ENCODE measurements around the gene CRMP1. TPM values are rescaled to one million over a fixed set of nuclear protein-coding genes. Genes with fewer than 3 reads are reported as not detected.

CRMP1 gene
- total RNA-seq, 4 donors from 2014 or later = 1.2 to 4.0 (median 2.3) TPM

DNA sequence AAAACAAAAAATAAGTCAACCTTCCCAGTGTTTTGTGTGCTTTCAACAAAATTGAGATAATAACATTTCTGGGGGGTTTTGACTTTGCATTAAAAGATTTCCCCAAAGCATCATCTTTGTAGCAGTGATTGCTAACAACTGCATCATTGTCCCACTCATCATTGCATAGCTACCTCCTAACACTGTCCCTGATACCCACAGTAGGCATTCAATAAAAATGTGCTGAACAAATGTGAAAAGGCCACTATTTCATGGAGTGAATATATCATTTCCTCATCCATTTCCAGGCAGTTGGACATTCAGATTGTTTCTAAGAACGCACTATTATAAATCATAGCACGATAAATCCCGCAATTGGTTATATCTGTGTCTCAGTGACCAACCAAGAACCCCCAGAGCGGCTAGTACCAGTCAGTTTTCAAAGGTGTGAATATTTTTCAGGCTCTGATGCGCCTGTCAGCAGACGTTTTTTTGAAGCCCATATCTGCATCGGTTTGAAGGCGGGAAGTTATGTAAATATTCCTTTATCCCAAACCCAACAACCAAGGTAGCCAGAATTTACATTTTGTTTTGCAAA, 36.0 kb upstream of the CRMP1 start:
- no peak for DNase-seq (ENCODE audit: extremely low spot score)
- Histone ChIP-seq H3K27ac (replicated peaks in 1 of 4) (no peak overlapping the region), H3K36me3 (no peaks in the 10 kb centered on the region), H3K27me3 (peaks cover 0 to 71% (median 0%) of the 10 kb centered on the region in 4 donors), H3K4me1 (no peaks in the 10 kb centered on the region), H3K9me3 (no peaks in the 10 kb centered on the region), H3K4me3 (no peak overlapping the region)
- intact Hi-C loops (cut with DNase I) = no loop called here
- no peak for TF ChIP-seq POLR2A (IDR thresholded peaks at IDR 0.05; ENCODE audit: low read depth)
- TF ChIP-seq POLR2AphosphoS5 (IDR thresholded peaks at IDR 0.05) = no peak
- TF ChIP-seq EP300 (IDR thresholded peaks at IDR 0.05) = no peak
- TF ChIP-seq, protein P1, sequence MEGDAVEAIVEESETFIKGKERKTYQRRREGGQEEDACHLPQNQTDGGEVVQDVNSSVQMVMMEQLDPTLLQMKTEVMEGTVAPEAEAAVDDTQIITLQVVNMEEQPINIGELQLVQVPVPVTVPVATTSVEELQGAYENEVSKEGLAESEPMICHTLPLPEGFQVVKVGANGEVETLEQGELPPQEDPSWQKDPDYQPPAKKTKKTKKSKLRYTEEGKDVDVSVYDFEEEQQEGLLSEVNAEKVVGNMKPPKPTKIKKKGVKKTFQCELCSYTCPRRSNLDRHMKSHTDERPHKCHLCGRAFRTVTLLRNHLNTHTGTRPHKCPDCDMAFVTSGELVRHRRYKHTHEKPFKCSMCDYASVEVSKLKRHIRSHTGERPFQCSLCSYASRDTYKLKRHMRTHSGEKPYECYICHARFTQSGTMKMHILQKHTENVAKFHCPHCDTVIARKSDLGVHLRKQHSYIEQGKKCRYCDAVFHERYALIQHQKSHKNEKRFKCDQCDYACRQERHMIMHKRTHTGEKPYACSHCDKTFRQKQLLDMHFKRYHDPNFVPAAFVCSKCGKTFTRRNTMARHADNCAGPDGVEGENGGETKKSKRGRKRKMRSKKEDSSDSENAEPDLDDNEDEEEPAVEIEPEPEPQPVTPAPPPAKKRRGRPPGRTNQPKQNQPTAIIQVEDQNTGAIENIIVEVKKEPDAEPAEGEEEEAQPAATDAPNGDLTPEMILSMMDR (IDR thresholded peaks at IDR 0.05) = no peak
- 65% methylated on average over 8 of the region's 8 CpGs for WGBS

DNA sequence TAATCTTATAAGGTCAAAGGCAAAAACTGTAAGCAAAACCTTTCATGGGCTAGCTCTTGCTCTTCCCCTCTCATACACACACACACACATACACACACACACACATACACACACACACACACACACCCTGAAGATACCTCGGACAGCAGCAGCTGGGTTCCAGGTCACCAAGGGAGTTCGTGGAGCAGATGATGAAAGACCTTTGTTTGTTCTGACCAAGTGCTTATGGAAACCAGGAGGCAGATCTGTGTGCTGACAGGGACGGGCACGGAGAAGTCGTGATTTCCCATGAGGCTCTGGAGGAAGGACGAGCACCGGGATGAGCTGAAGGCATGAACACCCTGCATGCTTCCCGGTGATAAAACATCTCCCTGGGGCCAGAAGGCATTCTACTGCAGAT, 35.4 kb upstream of the CRMP1 start:
- Histone ChIP-seq H3K4me3 (no peak overlapping the region), H3K9me3 (no peaks in the 10 kb centered on the region), H3K27me3 (peaks cover 0 to 67% (median 0%) of the 10 kb centered on the region in 4 donors), H3K36me3 (no peaks in the 10 kb centered on the region), H3K4me1 (no peaks in the 10 kb centered on the region), H3K27ac (replicated peaks in 1 of 4) (no peak overlapping the region)
- no peak for DNase-seq (ENCODE audit: extremely low spot score)
- intact Hi-C loops (cut with DNase I) = no loop called here
- TF ChIP-seq, protein P1 (IDR thresholded peaks at IDR 0.05) = no peak
- TF ChIP-seq POLR2A (IDR thresholded peaks at IDR 0.05; ENCODE audit: low read depth) (no peak), POLR2AphosphoS5 (IDR thresholded peaks at IDR 0.05) (no peak), EP300 (IDR thresholded peaks at IDR 0.05) (no peak)
- 55% methylated on average over 8 of the region's 8 CpGs for WGBS

DNA sequence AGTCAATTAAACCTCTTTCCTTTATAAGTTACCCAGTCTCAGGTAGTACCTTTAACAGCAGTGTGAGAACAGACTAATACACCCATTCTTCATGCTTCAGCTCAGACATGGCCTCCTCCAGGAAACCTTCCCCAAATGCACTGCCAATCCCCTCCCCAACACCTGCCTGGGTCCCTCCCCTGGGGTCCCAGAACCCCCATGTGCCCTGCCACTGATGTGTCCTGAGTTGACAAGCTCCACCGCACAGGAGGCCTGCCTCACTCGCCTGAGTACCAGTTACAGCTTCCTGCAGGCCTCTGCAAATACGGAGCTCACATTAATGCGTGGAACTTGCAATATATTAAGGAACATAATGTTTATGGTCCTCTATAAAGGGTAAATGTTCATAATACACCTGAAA, 34.9 kb upstream of the CRMP1 start:
- Histone ChIP-seq H3K4me1 (no peaks in the 10 kb centered on the region), H3K4me3 (no peak overlapping the region), H3K27ac (replicated peaks in 1 of 4) (no peak overlapping the region), H3K9me3 (no peaks in the 10 kb centered on the region), H3K36me3 (no peaks in the 10 kb centered on the region), H3K27me3 (peaks cover 0 to 67% (median 0%) of the 10 kb centered on the region in 4 donors)
- intact Hi-C loops (cut with DNase I) = no loop called here
- no peak for DNase-seq (ENCODE audit: extremely low spot score)
- 95% methylated on average over 4 of the region's 4 CpGs for WGBS
- TF ChIP-seq, protein P1 (IDR thresholded peaks at IDR 0.05) = no peak
- TF ChIP-seq POLR2AphosphoS5 (IDR thresholded peaks at IDR 0.05) = no peak

DNA sequence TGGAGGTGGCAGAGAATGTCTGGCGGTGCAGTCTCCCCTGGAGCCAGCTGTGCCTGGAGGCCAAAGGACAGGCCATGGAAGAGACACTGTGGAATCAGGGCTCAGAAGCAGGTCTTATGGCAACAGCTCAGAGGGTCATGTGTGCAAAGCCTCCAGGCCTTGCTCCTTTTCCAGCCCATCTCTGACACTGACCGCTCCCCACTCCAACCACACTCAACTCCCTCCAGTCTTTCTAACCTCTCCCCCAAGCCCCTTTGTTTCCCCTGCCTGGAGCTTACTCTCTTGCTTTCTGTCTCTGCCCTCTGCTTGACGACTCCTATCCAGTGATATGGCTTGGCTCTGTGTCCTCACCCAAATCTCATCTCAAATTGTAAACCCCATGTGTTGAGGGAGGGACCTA, 34.2 kb upstream of the CRMP1 start:
- no peaks in the 10 kb centered on the region for H3K9me3 ChIP-seq
- intact Hi-C loops (cut with DNase I) = no loop called here
- H3K4me1 ChIP-seq = no peaks in the 10 kb centered on the region
- no peak overlapping the region for H3K27ac ChIP-seq (replicated peaks in 1 of 4)
- DNase-seq (ENCODE audit: extremely low spot score) = no peak
- no peak overlapping the region for H3K4me3 ChIP-seq
- H3K27me3 ChIP-seq = peaks cover 0 to 67% (median 0%) of the 10 kb centered on the region in 4 donors
- TF ChIP-seq POLR2AphosphoS5 (IDR thresholded peaks at IDR 0.05) (no peak), EP300 (IDR thresholded peaks at IDR 0.05) (no peak), POLR2A (IDR thresholded peaks at IDR 0.05; ENCODE audit: low read depth) (no peak)
- TF ChIP-seq, protein P1 (IDR thresholded peaks at IDR 0.05) = no peak
- H3K36me3 ChIP-seq = no peaks in the 10 kb centered on the region
- WGBS = 81% methylated on average over 3 of the region's 3 CpGs

DNA sequence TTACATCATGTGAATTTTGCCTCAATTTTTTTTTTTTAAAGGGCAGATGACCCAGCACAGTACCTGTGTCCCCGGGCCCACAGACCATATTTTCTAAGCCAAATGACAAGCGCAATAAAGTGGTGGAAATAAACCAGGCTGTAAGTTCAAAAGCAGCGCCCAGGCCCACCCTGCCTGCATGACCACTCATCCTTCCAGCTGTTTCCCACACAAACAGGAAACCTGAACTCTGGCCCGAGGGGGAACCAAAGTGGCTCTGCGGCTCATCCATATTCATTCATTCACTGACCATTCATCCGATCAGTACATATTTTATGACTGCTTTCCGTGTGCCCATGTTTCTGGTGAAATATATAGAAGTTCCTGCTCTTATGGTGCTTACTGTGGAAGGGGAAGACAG, 33.7 kb upstream of the CRMP1 start:
- no peaks in the 10 kb centered on the region for H3K36me3 ChIP-seq
- peaks cover 0 to 67% (median 0%) of the 10 kb centered on the region in 4 donors for H3K27me3 ChIP-seq
- no peak for TF ChIP-seq POLR2A (IDR thresholded peaks at IDR 0.05; ENCODE audit: low read depth)
- TF ChIP-seq EP300 (IDR thresholded peaks at IDR 0.05) = no peak
- TF ChIP-seq, protein P1 (IDR thresholded peaks at IDR 0.05) = no peak
- TF ChIP-seq POLR2AphosphoS5 (IDR thresholded peaks at IDR 0.05) = no peak
- intact Hi-C loops (cut with DNase I) = no loop called here
- 63% methylated on average over 7 of the region's 7 CpGs for WGBS
- DNase-seq (ENCODE audit: extremely low spot score) = no peak
- H3K9me3 ChIP-seq = no peaks in the 10 kb centered on the region
- no peak overlapping the region for H3K4me3 ChIP-seq
- no peaks in the 10 kb centered on the region for H3K4me1 ChIP-seq
- H3K27ac ChIP-seq (replicated peaks in 1 of 4) = no peak overlapping the region

Measured in esophagus muscularis mucosa (tissue), 4 donors.